SIG-M5 treated with dmso at 0.1 percent for 504 hours (cell line): ENCODE data around the gene PATJ.
A peak's percentile ranks its signal among the peaks of the same experiment; 100 is the strongest.

Source experiments
- DNase-seq: peaks from one replicate; lab custom pipeline; 2025; ENCODE audit not compliant: unreplicated experiment; lab: John Stamatoyannopoulos, UW

Gene PATJ

DNA sequence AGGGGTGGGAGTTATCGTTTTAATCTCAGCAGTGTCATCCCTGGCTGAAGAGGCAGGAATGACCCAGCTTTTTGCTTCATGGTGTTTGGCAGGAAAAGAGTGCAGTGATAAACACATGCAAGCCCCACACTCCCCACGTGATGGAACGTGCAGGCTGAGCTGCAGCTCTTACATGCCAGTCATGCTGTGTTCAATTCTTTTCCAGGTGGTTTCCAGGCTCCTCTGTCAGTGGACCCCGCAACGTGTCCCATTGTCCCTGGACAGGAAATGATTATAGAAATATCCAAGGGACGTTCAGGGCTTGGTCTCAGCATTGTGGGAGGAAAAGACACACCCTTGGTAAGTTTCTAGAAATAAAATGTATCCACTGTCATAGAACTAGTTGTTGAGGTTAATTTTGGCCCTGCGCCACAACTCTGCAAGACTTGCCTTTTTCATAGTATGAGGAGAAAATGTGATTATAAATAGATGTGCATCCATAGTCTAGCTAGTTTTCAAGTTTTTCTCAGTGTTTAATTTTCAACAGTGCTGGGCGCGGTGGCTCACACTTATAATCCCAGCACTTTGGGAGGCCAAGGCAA lies 342.1 kb downstream of the PATJ start:
- no peak for DNase-seq

DNA sequence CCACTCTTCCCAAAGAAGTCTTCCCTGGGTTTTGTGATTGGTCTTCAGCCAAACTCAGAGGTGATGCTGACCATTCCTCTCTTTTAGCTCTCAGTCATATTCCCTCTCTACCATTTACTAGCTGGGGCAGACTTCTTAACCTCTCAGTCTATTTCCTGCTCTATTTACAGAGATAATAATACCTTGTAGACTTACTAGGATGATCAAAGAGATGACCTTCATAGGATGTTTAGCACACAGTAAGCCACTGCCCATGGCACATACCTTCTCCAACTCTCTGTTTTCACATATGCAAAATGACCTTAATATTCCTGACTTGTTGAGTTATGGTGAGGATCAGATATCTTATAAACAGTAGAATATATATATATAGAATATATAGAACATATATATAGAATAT lies 346.2 kb downstream of the PATJ start:
- DNase-seq = no peak

DNA sequence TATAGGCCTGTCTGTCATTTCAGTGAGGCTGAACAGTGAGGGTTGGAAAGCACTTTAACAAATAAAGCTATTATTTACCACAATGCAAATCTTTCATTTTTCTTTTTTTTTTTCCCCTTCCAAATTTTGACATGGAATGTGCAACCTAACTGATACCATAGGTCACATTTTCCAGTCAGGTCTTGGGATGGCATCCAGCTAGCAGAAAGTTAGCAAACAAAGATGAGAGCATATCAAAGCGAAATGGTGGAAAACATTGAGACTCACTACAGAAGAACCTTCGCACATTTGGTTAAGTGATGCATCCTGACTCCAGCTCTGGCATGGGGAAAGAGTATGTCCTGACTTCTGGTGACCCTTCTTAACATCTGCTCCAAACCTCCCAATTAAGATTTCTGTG lies 347.3 kb downstream of the PATJ start:
- no peak for DNase-seq

DNA sequence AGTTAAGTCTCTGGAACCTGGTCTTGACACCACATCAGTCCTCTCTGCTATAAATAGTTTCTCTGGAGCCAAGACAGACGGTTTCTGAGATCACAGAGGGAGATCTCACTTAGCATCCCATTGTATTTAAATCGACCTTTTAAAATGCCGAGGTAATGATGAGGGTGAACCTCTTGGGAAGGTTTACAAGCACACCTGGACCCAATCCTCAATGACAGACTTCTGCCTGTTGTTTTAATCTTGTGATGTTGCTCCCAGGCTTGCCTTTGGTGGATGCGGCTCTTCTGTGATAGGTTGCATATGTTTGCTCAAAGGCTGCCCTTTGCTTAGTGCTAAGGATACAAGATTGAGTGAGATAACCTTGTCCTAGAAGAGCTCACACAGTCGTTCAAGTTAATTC lies 347.7 kb downstream of the PATJ start:
- no peak for DNase-seq

DNA sequence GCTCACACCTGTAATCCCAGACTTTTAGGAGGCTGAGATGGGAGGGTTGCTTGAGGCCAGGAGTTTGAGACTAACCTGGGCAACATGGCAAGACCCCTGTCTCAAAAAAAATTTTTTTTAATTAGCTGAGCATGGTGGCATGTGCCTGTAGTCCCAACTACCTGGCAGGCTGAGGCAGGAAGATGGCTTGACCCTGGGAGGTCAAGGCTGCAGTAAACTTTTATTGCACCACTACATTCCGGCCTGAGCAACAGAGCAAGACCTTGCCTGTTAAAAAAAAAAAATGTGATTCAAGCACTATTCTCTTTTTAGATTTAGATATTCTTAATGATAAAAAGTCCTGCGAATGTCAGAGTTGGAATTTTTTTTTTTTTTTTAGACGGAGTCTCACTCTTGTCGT lies 349.8 kb downstream of the PATJ start:
- no peak for DNase-seq

DNA sequence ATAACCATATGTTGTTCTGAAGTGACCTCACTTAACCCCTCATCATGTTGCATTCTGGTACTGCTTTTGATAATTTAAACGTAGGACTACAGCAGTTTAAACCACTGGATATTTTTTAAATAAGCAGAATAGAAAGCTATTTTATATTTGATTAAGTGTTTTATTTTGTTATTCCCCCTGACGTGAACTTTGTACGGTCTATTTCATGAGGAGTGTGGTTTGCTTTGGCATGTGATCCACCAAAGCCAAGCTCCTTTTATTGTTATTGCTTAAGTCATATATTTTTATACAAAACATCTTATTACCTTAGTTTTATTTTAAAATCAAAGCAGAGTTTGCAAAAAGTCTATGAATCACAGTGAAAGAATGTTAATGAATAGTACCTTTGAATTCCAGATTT lies 351.0 kb downstream of the PATJ start:
- DNase-seq = no peak

DNA sequence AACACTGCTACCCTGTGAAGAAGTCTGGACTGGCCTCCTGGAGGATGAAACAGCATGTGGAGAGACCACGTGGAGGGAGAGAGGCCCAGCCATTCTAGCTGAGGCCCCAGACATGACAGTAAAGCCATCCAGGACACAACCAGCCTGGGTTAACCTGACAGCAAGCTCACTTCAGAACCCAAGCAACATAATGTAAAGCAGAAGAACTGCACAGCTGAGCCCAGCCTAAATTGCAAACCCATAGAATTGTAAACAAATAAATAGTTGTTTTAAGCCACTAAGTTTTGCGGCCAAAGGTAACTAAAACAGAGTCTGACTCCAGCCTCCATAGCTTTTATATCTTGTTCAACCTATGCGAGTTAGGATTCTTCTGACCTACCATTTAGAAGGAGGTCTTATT lies 355.2 kb downstream of the PATJ start:
- DNase-seq = no peak

DNA sequence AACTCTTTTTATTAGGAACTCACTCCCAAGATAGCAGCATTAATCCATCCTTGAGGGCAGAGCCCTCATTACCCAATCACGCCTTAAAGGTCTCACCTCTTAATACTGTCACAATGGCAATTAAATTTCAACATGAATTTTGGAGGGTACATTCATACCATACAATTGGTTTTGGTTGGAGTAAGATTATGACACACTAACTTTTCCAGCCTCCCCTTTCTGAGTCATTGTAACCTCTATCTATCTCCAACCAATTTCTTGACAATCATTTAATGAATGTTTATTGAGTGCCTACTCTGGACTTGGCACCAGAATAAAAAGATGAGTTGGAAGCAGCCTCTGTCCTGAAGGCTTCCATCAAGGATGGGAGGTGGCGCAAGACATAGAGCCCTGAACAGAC lies 358.2 kb downstream of the PATJ start:
- DNase-seq = no peak

DNA sequence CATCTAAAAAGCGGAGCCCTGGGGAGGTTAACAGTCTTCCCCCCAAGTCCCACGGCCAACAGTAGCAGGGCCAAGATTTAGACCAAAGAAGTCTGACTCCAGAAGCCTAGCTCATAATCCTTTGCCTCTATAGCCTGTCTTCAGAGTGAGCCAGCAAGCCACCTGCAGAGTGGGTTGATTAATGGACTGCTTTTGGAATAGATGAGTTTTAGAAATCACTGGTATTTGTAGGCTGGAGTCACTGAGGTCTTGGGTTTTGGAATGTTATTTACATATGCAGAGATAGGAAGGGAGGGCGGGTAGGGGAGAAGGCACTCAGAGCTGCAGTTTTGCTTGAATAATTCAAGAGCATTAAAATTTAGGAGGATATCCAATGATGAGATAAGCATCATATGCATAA lies 361.6 kb downstream of the PATJ start:
- DNase-seq = no peak

DNA sequence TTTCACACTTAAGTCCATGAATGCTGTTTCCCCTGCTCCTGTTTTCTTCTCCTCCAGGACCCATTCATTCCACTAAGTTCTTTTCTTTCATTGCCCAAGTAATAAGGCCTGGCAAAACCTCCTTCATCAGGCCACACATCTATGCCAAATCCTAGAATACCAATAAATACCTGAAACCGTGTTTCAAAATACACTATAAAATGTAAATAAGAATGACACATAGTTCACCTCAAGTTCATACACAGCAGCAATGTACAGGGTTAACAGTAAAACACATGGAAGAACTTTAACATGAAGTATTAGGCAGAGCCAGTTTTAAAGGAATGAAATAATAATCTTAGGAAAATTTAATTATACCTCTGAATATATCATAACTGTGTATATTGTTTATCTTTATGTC lies 365.6 kb downstream of the PATJ start:
- DNase-seq = no peak

DNA sequence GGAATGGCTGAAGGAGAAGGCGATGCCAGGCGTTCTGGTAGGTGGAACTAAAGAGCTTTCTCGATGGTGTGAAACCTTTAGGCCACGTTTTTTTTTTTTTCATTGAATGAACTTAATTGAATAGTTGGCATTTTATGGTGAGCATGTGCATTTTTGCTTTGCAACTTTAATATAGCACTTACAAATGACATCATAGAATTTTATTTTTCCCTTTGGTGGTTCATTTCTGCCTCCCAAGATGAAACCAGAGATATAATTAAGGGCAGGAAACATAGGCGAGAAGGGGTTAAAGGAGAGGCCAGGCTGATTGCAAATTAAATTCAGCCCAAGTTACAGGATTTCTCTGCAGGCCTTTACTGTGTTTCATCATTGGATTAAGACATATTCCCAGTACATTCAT lies 366.8 kb downstream of the PATJ start:
- DNase-seq = no peak

DNA sequence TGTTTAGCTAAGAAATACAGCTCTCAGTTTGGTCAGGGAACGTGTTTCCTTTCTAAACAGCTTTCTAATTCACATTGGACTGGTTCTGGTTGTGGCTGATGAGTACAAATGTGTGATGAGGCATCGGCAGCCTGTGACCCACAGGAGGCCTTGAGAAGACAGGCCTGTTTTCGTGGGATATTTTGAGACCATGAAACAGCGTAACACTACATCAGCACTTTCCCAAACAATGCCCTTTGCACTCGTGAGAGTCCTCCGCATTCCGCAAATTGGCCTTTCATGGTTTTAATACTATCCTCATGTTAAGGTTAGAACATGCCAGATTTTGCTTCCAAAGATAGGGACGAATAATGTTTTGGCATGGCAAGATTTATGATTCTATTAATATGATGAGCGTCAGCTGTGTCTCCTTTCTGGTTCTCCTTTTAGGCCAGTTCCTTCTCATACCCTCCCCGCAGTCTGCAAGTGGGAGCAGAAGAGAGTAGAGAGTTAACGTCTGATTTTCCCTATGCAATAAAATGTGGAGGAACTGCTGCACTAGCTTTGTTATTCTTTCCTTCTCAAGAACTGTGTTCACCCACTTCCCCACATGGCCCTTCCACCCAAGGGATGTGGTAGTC lies 368.0 kb downstream of the PATJ start:
- no peak for DNase-seq

DNA sequence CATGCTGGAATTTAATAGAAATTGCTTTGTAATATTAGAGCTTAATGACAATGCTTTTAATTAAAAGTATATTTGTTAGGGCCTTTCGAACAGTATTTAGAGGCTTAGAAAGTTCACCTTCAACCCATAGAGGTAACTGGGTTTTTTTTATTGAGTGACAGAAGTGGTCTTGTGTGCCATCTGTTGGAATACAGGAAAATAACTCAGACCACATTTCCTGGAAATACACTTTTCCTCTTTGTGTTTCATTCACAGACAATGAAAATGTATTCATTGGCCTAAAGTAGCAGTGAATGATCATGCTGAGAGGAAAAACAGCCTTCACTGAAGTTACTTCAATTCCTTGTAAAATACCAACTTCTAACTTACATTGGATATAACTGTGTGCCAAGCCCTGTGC lies 368.8 kb downstream of the PATJ start:
- no peak for DNase-seq

DNA sequence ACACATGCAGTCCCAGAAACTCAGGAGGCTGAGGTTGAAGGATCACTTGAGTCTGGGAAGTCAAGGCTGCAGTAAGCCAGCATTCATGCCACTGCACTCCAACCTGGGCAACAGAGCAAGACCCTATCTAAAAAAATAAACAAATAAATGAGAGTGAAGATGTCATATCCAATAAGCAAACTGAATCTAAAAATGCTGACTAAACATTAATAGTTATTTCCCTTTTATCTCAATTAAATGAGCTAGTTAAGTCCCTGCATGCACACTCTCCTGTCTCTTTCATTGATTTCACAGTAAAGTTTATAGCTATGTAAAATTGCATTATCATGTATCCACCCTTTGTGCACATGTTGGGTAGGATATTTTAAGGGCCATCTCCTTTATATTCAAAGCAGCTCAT lies 371.2 kb downstream of the PATJ start:
- DNase-seq = no peak

DNA sequence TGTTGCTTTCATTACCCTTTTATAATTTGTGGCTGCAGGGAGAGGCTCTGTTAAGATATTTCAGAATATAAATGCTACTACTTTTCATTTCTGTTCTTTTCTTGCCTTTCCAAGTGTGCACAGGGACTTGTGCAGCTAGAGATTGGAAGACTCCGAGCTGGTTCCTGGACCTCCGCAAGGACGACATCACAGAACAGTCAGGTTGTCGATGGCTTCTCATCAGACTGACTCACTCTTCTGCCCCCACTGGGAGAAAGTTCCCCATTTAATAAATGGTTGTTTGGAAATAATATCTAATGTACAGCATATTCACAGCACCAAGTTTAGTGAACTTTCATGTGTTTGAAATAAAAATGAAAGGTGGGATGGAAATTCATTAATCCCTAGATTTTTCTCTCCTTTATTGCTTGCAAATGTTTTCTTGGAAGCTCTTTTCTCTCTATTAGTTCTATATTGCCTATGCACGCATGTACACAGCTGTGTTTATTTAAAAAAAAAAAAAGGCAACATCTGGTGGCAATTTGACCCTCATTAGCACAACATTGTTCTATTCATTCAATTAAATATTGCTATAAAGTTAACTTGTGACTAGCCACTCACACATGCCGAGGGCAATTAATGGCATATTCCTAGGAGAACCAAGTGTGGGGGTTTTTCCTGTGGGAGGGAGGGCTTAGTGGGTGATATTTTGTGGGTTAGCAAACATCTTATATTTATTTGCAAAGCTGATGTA lies 374.9 kb downstream of the PATJ start:
- no peak for DNase-seq

DNA sequence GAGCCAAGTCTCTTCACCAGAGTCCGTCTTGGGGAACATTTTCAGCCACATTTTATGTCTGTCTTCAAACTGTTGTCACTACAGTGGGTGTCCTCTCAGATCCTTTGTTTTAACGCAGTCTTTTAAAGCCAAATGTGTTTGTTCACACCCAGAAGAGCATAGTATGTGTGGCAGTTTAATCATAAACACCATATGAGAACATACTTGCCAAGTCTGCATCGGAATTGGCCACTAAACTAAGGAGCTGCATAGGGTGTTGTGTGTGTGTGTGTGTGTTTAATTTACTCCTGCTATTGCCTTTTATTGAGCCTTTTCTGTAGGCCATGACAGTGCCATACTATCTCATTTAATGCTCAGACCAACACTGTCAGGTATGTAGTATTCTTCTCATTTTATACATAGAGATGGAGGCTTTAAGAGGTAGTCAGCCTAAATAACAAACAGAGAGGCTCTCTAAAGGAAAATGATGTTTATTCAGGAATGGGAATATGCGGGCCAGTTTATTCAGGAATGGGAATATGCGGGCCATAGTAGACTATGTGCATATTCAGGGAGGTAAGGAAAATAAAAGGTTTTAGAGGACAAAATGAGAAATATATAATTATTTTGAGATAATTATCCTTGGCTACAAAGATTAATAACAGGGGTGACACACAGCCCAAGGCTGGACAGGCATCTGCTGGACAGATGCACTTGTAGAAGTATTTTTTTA lies 384.5 kb downstream of the PATJ start:
- no peak for DNase-seq

DNA sequence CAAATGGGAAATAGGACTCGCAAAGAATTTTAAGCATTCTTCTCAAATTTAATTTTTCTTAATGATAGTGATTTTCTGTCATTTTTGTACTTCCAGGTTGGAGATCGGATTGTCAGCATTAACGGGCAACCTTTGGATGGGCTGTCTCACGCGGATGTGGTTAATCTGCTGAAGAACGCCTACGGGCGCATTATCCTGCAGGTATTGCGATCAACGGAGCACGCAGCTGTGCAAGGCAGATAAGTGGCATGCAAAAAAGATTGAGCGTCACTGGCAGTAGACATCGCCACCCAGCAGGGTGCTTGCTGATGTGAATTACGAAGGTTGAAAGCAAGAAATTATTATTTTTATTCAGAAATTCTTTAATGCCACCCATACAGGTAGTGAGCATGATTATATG lies 386.5 kb downstream of the PATJ start:
- no peak for DNase-seq

DNA sequence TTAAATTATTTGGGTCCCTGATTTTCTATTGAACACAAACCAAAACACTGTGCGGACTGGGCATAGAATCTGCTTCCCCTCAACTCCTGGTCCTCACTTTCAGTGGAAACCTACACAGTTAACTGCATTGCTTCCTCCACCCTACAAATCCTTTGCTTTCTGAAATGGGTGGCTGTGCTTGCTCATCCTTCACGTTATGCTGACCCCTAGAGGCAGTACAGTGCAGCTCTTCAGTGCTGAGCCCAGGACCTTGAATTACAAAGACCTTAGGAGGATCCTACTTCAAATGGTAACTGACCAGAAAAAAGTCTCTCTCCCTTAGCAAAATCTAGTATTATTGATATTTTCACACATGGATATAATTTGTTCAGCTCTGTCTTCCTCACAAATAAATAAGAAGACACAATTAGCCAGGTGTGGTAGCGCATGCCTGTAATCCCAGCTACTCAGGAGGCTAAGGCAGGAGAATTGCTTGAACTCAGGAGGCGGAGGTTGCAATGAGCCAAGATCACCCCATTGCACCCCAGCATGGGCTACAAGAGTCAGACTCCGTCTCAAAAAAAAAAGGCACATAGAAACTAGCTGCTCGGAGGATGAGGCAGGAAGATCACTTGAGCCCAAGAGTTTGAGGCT lies 388.9 kb downstream of the PATJ start:
- DNase-seq = peak; percentile 52

DNA sequence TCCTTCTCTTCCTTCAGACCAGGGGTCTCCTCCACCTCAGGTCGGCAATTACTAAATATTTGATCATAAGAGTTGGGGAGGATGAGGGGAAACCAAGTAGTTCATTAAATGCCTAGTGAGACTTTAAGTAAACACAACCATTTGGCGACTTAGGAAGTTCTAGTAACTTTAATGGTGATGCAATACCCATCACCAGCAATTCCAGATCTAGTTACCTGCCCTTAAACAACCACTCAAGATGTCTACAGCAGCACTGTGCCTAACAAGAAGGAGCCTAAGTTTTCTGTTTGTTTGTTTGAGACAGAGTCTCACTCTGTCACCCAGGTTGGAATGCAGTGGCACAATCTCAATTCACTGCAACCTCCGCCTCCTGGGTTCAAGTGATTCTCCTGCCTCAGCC lies 395.7 kb downstream of the PATJ start:
- no peak for DNase-seq

DNA sequence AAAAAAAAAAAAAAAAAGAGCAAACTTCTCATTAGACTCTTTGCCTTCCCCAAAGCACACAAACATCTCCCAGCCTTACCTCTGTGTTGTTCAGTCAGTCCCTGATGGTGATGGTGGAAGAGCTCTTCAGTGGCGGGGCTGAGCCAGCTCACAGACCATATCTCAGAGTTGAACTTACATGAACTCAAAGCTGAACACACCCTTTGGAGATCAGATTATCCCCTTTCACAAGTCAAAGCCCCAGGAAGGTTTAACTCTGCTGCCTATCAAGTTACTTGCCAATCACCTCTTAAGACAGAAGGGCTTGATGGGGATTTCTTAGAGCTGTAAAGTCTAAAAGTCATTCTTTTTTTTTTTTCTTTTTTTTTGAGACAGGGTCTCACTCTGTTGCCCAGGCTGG lies 397.1 kb downstream of the PATJ start:
- DNase-seq = no peak

DNA sequence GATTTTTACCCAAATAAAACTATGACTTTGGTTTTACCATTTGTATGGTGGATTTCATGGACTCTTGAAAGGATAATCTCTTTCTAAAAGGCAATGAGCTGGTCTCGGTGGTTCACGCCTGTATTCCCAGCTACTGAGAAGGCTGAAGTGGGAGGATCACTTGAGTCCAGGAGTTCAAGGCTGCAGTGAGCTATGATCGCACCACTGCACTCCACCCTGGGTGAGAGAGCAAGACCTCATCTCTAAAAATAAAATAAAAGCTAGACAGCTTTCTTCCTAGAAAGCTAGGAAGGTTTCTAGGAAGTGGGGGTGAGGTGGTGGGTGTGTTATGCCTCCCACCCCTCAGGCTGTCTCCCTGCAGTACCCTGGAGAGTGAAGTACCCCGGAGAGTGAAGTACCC lies 398.4 kb downstream of the PATJ start:
- no peak for DNase-seq

DNA sequence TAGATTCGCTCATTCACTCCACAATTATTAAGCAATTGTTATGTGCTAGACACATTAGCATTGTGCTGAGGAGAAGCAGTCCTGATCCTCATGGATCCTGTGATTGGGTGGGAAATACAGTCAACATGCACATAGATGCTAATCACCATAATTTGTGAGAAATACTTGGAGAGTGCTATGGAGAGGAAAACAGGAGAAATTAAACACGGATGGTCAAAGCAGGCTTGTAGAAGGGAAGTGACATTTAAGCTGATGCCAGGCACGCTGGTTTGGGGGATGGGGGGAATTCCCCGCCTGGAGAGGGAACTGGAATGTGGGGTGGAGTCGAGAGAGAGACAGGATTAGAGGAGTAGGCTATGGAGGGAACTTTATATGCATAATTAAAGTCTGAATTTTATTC lies 400.2 kb downstream of the PATJ start:
- DNase-seq = no peak
